ENCODE measurements around the gene SCGB1D2.

DNA sequence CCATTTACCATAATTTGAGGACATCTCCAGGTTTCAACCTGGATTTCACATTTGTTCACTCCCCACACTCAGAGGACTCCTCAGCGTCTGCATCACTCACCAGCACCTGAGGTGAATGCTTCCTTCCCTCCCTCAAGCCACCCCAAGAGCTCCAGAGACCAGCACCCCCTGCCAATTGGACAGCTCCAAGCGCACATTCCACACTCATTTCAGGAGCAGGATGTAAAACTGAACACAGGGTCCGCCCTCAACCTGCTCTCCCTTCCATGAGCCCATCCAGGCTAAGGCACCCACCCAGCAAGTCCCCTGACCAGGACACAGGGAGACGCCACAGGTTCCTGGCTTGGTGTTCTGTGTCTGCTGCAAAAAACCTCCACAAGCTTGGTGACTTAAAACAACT lies 48.1 kb upstream of the SCGB1D2 start:
- TF ChIP-seq, protein P1, sequence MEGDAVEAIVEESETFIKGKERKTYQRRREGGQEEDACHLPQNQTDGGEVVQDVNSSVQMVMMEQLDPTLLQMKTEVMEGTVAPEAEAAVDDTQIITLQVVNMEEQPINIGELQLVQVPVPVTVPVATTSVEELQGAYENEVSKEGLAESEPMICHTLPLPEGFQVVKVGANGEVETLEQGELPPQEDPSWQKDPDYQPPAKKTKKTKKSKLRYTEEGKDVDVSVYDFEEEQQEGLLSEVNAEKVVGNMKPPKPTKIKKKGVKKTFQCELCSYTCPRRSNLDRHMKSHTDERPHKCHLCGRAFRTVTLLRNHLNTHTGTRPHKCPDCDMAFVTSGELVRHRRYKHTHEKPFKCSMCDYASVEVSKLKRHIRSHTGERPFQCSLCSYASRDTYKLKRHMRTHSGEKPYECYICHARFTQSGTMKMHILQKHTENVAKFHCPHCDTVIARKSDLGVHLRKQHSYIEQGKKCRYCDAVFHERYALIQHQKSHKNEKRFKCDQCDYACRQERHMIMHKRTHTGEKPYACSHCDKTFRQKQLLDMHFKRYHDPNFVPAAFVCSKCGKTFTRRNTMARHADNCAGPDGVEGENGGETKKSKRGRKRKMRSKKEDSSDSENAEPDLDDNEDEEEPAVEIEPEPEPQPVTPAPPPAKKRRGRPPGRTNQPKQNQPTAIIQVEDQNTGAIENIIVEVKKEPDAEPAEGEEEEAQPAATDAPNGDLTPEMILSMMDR (IDR thresholded peaks at IDR 0.05) = no peak
- TF ChIP-seq POLR2A (IDR thresholded peaks at IDR 0.05) = no peak

Measured in prostate gland (tissue), 2 donors.